Tibial nerve (tissue), 4 donors: ENCODE results near the gene SORCS2.

ENCODE experiments used
- CTCF ChIP-seq, 5 experiments: fragments of 200-600 bp in 3 of 5; fragments of 450-650 bp in 2 of 5; sonication (generic) in 3 of 5; IDR thresholded peaks; one replicate each; pipeline ENCODE4 v1.5.1; 2016 to 2019; ENCODE audit warnings: antibody characterized with exemption in 5 of 5, mild to moderate bottlenecking in 3 of 5, moderate library complexity in 2 of 5
- EP300 ChIP-seq, 2 donors: sonication (generic); formaldehyde crosslinking; IDR thresholded peaks; one replicate each; pipeline ENCODE4 v1.6.1; 2017; ENCODE audit warnings: antibody characterized with exemption in 2 of 2, mild to moderate bottlenecking in 1 of 2
- POLR2A ChIP-seq, 2 donors: fragments of 450-650 bp; IDR thresholded peaks; one replicate each; pipeline ENCODE4 v1.6.1; 2017; ENCODE audit warnings: antibody characterized with exemption in 2 of 2, mild to moderate bottlenecking in 2 of 2, moderate library complexity in 2 of 2

DNA sequence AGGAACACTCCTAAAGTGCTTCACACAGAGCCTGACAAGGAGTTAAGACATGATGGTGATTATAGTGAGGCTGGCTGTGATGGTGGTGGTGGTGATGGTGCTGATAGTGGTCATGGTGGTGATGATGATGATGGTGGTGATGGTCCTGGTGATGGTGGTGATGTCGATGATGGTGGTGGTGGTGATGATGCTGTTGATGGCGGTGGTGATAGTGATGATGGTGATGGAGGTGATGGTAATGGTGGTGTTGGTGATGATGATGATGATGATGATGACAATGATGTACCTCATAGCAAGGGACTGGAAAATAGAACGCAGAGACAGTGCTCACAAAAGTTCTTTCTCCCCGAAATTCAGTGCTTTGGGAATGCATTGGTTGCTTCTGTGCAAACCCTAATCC is 276.7 kb downstream of the SORCS2 start:
- no peak for TF ChIP-seq CTCF (IDR thresholded peaks at IDR 0.05)
- TF ChIP-seq POLR2A (IDR thresholded peaks at IDR 0.05): no peak
- TF ChIP-seq EP300 (IDR thresholded peaks at IDR 0.05): no peak
